AG04449 (cell line): ENCODE results near the gene AMOTL2.

Experiments used
- CTCF ChIA-PET: fragments of 350-600 bp; formaldehyde crosslinking; extraction: SDS; loops from one replicate; lab custom pipeline; 2021; ENCODE audit warnings: antibody characterized with exemption; lab: Yijun Ruan, JAX
- POLR2A ChIA-PET: fragments of 400-600, 350-600 bp; formaldehyde crosslinking; extraction: SDS; loops from one replicate; lab custom pipeline; 2020; ENCODE audit warnings: antibody characterized with exemption, inconsistent platforms; lab: Yijun Ruan, JAX
- DNase-seq: peaks from one replicate; pipeline ENCODE4 v3.0.0-alpha.2; 2010; ENCODE audit warnings: low read depth, low spot score
- H3K4me3 ChIP-seq: 2 replicates; pipeline ENCODE4 v1.5.1; 2011; ENCODE audit warnings: low read depth, mild to moderate bottlenecking, control low read depth, low read length
- CTCF ChIP-seq: IDR thresholded peaks from one replicate; pipeline ENCODE4 v1.5.1; 2011; ENCODE audit warnings: mild to moderate bottlenecking, moderate library complexity, low read length, control low read depth, inconsistent platforms; ENCODE audit not compliant: insufficient read depth; ENCODE audit errors: missing control alignments

The AMOTL2 gene

GRCh38 chr3:134353831-134354611 lies 20.2 kb downstream of the AMOTL2 start:
- no peak overlapping the region for H3K4me3 ChIP-seq
- POLR2A ChIA-PET, result interaction anchor here (0.7 to 3.2 kb wide), 11 partner anchors 10 to 1695 kb away, joined by 3 to 25 read pairs (median 3); no protein-coding TSS in a partner anchor
- CTCF ChIA-PET, result interaction anchor here (0.9 to 24.4 kb wide), 9 partner anchors 10 to 124 kb away, joined by 3 to 424 read pairs (median 5); no protein-coding TSS in a partner anchor
- no peak for DNase-seq
- no peak for TF ChIP-seq CTCF

DNA sequence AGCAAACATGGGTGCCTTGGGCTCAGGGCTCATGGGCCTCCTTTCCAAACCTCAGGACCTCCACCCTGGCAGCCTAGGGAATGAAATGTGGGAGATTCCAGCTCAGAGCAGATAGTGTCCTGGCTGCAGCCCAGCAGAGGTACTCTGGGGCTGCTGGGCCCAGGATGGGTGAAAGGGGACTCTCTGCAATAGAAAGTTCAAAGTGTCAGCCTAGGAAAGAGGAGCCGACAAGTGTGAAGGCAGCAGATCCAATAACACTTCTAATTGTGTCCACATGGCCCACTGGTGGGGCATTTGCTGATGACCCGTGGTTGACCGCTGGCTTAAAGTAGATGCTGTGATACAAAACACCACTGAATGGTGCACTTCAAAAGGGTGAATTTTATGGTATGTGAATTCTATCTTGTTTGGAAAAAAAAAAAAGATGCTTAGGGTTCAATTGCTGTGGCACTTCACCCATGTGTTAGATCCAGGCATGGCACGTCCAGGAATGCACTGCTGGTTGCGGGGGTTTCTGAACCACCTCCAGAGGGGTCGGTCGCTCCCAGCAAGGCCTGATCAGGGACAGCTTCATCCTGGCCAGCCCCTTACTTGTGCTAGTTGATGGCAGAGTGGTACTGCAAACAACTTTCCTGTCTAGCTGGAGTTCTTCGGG lies 20.9 kb downstream of the AMOTL2 start:
- TF ChIP-seq CTCF, result no peak
- no peak for DNase-seq
- POLR2A ChIA-PET, result interaction anchor here (0.7 to 3.2 kb wide), 9 partner anchors 11 to 1696 kb away, joined by 3 to 25 read pairs (median 3); no protein-coding TSS in a partner anchor
- CTCF ChIA-PET, result interaction anchor here (1.0 to 24.4 kb wide), 5 partner anchors 13 to 125 kb away, joined by 3 to 424 read pairs (median 5); no protein-coding TSS in a partner anchor
- H3K4me3 ChIP-seq, result no peak overlapping the region

DNA sequence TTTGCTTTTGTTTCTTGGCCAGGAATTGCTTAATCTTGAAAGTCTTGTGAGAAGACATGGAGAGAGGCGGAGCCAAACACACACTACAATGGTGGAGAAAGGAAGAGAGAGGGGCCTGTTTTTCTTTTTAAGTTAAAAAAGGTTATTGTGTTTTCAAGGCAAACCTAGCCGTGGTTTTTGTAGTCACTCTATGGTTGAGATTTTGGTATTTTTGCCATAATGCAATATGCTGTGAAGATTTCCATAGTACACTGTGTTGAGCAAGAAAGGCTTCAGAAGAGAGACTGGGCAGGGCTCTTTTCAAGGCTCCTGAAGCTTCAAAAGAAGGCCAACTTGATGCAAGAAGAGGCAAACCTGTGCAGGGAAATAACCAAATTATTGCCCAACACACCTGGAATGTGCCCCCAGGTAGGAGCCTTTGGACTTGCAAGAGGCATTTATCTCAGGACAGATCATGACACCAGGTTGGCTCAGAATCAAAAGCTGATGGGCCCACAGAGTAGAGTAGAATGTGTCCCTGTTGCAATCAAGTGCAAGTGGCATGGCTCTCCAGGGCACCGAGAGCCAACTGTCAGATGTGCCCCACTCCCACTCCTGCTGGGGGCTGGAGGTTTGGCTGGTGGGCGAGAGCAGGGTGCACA lies 22.1 kb downstream of the AMOTL2 start:
- DNase-seq, result no peak
- no peak for TF ChIP-seq CTCF
- H3K4me3 ChIP-seq, result no peak overlapping the region
- CTCF ChIA-PET, result interaction anchor here (1.1 to 24.4 kb wide), 5 partner anchors 12 to 126 kb away, joined by 3 to 424 read pairs (median 3); no protein-coding TSS in a partner anchor
- POLR2A ChIA-PET, result interaction anchor here (0.8 to 3.2 kb wide), 8 partner anchors 9 to 120 kb away, joined by 3 to 25 read pairs (median 4); no protein-coding TSS in a partner anchor

- DNase-seq, result no peak
- H3K4me3 ChIP-seq, result no peak overlapping the region
- no peak for TF ChIP-seq CTCF
- CTCF ChIA-PET, result interaction anchor here (1.0 to 24.4 kb wide), 6 partner anchors 11 to 127 kb away, joined by 3 to 424 read pairs (median 3); no protein-coding TSS in a partner anchor
- POLR2A ChIA-PET, result interaction anchor here (0.5 to 3.9 kb wide), 10 partner anchors 10 to 375 kb away, joined by 3 to 26 read pairs (median 3); no protein-coding TSS in a partner anchor
Measured at GRCh38 chr3:134351427-134351826, 22.8 kb downstream of the AMOTL2 start.

- no peak for TF ChIP-seq CTCF
- H3K4me3 ChIP-seq, result no peak overlapping the region
- DNase-seq, result no peak
- ChIA-PET POLR2A (interaction anchor here (0.5 to 3.9 kb wide), 8 partner anchors 10 to 374 kb away, joined by 3 to 26 read pairs (median 5); no protein-coding TSS in a partner anchor), CTCF (interaction anchor here (1.0 to 24.4 kb wide), 3 partner anchors 11 to 127 kb away, joined by 3 to 424 read pairs (median 23); no protein-coding TSS in a partner anchor)
Measured at GRCh38 chr3:134350861-134351311, 23.4 kb downstream of the AMOTL2 start.
